ENCODE results near the gene TFCP2.
A peak's percentile ranks its signal among the peaks of the same experiment; 100 is the strongest.
"Not testable (repeated sequence)": the region's sequence is repeated elsewhere in the genome, so short reads cannot be mapped to it uniquely, and the experiment has no call there.

Gene TFCP2, protein sequence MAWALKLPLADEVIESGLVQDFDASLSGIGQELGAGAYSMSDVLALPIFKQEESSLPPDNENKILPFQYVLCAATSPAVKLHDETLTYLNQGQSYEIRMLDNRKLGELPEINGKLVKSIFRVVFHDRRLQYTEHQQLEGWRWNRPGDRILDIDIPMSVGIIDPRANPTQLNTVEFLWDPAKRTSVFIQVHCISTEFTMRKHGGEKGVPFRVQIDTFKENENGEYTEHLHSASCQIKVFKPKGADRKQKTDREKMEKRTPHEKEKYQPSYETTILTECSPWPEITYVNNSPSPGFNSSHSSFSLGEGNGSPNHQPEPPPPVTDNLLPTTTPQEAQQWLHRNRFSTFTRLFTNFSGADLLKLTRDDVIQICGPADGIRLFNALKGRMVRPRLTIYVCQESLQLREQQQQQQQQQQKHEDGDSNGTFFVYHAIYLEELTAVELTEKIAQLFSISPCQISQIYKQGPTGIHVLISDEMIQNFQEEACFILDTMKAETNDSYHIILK

DNA sequence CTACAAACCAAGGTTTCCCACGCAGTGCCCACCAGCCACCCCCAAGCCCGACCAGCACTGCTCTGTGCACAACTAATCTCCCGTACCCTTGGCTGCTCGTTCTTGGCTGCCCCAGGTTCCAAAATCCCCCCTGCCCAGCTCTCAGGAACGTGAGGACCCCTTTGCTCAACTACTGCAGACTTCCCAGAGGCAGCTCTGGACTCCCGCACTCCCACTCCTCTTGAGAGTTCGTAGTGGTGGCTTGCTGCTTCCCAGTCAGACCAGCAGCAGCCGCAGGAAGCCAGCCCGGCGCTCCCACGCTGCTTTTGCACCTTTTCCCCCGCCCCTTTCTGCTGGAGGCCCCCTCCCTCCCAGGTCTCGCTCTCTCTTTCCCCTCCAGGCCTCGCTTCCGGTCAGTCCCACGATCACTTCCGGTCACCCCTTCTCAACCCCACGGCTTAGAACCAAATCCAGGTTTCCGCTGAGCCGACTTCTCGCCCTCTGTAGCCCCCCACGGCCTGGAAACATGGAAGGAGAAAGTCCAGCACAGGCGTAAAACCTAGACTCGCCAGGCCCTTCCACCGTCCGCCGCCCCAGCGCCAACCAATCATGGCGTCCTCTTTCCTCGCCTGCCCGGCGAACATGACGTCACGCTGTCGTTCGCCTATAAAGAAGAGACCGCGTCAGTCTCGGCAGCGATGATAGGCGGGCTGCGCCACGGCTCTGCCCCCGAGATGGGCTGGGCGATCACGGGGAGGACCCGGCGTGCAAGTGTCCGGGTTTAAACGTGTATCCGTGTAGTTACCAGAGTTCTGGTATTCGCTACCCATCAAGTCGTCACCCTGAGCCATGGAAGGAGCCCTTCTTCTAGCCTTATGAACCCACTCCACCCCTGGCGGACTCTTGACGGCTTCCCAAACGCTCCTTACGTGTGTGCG lies at the start of gene TFCP2:
Gene TFCP2 (minus strand): TSS at position 621 of the 917 bp plus-strand sequence. CDS start 713 bp downstream, outside the sequence.
- DNase-seq, result peak; percentile 96

DNA sequence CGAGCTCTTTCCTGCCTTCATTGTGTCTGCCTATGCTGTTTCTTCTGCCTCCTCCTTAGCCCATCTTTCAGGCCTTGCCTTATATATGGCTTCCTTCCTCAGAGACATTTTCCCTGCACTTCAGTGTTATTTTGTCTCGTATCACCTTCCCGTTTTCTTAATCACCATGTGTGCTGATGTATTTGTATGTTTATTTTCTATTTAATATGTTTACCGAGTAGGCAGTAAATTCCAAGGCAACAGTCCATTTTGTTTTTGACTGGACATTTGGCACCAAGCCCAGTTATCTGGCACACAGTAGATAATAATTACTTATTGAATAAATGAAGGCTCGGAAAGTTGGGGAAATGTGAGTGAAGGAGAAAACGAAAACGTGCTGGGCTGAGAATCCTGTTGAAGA lies 49.5 kb upstream of the TFCP2 start:
- DNase-seq, result no peak

DNA sequence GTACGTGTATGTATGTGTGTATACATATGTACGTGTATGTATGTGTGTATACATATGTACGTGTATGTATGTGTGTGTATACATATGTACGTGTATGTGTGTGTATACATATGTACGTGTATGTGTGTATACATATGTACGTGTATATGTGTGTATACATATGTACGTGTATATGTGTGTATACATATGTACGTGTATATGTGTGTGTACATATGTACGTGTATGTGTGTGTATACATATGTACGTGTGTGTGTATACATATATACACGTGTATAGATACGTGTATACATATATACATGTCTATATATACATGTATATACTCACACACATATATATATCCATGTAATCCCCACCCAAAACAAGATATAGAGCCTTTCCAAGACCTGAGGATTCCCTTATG lies 46.9 kb upstream of the TFCP2 start:
- not testable (repeated sequence) for DNase-seq

DNA sequence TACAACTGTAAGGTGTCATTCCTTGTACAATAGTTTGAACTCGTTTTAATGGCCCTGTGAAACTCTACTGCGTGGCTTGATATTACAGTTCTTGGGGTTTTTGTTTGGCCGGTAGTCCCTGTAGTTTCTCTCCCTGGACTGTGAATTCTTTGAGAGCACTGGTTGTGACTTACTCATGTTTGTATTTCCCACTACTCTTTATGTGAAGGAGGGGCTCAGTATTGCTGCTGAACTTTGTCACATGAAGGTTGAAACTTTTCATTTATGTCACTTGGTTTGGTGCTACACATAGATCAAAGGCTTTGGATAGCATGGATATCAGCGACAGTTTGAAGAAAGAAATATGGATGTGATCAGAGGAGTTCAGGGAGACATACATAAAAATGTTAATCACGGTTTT lies 46.4 kb upstream of the TFCP2 start:
- DNase-seq, result no peak

DNA sequence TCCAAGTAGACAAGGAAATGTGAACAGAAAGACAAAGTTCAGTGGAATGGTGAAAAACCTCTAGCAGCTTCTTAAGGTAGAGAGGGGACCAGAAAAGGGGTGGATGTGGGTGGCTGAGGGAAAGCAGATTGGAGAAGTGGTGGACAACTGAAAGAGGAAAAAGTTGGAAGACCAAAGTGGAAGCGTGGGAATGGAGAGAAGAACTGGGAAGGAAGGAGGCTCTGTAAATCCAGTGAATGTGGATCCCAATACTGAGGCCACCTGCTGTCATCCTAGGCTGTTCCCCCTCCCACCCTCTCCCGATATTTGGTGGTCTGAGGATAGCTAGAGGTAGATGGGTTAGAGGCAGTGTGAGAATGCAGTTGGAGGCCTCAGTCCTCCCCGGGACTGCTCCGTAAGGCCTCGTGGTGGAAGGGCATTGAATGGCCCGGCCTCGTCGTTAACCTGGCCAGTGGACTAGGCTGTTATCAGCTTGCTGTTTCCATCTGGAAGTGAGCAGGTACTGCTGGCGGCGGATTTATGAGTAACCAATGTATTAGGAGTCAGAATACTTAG lies 45.7 kb upstream of the TFCP2 start:
- DNase-seq, result no peak

DNA sequence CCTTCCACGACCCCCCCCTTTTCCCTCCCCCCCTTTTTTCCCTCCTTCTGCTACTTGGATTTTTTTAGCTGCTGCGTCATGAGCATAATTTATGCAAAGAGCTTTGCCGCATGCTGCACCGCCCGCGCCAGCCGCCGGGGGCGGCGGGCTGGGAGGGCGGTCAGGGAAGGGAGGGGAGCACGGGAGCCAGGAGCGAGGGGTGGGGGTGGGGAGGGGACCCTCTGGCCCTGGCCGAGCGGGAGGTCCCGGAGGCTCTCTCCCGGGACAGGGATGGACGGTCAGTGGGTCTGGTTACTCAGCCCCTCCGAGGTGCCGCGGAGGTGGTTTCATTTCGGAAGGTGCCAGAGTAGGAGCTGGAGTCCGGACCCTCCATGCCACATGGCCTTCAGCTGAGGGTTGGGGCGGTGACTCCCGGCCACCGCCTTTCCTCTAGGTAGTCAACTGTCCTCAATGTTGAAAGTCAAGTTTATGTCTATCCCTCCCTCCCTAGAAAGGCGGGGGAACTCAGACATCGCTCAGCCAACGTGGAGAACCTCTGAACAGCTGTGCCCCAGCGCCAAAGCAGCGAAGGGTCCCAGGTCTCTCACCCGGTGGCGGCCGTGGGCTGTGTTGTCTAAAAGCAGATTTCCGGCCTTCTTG lies 45.2 kb upstream of the TFCP2 start, which contains the start of gene POU6F1:
Gene POU6F1 (minus strand): TSS at position 95 of the 639 bp plus-strand sequence. CDS start 11,226 bp downstream, outside the sequence.
- DNase-seq, result peak; percentile 65

DNA sequence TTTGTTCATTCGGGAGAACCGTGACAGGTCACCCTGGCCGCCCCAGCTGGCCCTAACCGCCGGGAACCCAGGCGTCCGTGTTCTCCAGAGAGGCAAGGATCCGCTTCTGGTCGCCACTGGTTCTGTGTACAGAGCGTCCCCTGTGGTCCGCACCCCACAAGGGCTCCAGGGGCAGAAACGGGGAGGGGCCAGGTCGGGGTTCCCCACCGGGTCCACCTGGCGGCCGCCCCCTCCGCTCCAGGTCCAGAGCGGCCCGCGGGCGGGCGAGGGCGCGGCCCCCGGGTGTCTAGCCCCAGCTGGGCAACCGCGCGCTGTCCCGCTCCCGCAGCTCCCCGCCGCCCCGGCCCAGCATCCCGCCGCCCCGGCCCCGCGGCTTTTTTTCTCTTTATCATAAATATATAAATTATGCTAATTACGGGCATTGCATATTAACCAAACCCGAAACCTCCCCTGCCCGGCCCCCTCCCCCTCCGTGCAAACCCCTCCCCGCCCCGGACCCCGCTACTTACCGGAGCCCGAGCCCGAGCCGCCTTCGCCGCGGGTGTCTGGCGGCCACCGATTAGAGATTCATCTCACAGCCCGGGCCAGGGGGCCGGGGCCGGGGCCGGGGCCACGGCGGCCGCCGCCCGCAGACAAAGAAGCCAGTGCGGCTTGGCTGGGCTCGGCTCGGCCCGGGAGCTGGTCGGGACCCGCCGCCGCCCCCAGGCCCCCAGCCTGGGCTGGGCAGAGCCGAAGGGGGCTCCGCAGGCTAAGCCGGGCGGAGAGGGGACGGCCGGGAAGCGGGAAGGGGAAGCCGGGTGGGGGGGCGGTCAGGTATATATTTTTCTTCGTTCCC lies 44.4 kb upstream of the TFCP2 start:
- DNase-seq, result peak; percentile 29

DNA sequence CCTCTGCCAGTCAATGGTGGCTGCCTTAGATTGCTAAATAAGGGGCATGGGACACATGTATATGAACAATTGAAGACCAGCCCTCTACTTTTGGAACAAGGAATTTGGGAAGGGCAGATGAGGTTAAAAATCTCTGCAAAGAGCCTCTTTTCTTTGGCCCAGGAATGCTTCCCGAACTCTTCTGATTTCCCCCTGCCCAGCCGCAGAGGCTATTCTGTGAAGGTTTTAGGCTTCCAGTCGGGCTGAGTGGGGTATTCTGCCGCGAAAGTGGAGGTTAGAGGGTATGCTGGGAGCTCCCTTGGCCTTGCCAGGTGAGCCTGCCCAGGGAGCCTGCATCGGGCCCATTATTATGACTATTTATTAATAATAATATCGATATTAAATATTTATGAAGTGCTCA lies 43.7 kb upstream of the TFCP2 start:
- no peak for DNase-seq

DNA sequence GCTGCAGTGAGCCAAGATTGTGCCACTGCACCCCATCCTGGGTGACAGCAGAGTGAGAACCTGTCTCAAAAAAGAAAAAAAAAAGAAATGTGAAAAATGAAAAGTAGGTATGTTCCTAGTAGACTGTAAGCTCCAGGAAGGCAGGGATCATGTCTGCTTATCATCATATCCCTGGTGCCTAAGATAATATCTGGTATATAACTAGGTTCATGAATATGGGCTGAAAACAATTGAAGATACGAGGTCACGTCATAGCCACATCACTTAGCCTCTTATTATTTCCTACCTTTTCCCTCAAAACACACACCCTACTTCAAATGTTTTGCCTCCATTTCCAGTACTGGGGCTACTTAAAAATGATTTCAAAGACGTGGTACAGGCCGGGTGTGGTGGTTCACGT lies 42.0 kb upstream of the TFCP2 start:
- DNase-seq, result no peak

DNA sequence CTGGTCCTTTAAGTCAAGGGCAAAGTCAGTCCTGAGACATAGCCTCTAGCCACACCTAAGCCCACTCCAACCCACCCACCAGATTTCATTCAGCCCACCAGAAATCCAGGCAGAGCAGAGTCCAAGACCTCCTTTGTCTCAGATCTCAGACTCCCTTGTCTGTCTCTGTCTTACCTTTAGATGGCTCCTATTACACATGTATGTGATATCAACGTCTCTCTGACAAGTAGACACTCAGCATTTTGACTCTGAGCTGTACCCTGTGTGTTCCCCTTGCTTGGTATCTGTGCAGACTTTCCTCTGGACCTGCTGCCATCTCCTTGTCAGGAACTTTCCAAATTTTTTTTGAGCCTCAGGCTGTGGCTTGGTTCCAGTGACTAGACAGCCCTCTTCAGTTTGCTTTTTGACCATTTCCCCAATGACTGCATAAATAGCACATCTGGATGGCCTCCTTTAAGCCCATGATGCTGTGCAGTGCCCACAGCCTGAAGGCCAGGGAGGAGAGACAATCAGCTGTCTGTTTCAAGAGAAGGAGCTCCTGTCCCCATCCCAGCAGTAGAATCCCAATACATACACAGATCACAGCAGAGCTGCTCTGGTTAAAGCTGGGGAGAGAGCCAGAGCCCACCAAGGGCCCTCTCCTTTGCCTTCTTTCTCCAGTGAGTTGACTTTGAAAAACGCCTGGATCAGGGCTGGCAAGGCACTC lies 37.9 kb upstream of the TFCP2 start:
- no peak for DNase-seq

DNA sequence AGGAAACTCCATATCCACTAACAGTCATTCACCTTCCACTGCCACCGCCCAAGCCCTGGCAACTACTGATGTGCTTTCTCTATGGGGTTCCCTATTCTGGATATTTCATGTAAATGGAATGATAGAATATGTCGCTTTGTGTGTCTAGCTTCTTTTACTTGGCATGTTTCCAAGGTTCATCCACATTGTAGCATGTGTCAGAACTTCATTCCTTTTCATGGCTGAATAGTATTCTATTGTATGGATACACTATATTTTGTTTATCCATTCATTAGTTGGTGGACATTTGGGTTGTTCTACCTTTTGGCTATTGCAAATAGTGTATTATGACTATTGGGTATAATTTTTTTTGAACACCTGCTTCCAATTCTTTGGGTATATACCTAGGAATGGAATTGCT lies 36.3 kb upstream of the TFCP2 start:
- no peak for DNase-seq

DNA sequence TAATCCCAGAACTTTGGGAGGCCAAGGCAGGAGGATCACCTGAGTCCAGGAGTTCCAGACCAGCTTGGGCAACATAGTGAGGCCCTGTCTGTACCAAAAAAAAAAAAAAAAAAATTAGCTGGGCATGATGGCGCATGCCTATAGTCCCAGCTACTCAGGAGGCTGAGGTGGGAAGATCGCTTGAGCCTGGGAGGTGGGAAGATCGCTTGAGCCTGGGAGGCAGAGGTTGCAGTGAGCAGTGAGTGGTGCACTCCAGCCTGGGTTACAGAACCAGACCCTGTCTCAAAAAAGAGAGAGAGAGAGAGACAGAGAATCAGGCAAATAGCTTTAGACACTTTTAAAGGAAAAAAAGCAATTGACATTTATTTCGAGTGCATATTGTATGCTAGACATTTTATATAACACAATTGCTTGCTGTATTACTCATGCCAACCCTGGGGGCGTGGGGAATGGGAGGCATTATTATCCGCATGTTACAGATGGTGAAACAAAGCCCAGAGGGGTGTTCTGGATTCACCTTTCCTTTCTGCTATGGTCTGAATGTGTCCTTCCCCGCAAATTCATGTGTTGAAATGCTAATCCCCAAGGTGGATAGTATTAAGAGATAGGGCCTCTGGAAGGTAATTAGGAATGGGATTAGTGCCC lies 35.2 kb upstream of the TFCP2 start:
- no peak for DNase-seq

DNA sequence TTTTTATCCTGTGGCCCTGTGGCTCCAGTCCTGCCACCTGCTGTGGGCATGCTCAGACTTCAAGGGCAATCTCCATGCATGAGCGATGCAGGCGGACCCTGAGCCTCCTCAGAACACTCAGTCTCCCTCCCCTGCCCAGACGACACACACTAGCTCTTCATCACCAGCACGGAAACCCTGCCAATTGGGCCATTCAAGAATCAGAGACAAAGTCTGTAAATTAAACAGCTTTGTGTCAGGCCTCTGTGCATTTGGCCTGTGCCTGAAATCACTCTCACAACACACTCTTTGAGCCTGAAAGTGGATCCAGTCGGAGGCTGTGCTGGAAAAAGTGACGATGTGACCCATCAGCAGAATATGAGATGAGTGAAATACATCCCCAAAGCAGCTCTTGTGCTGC lies 32.4 kb upstream of the TFCP2 start:
- DNase-seq, result no peak

DNA sequence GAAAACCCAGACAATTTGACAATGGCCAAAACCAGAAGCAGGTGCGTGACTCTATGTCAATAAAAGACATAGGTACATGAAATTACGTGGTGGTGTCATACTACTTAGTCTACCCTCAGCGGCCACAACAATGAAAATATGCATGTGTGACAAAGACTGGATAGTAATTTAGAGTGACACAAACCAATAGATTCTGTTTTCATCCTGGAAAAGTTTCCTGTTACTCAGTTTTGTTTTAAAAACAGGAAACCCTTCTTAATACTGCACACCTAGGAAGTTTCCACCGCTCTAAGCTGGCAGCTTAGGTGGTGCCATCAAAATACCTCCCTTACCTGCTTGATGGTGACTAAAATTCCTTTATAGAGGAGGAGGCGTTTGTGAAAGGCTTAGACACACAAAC lies 29.8 kb upstream of the TFCP2 start:
- peak; percentile 29 for DNase-seq

DNA sequence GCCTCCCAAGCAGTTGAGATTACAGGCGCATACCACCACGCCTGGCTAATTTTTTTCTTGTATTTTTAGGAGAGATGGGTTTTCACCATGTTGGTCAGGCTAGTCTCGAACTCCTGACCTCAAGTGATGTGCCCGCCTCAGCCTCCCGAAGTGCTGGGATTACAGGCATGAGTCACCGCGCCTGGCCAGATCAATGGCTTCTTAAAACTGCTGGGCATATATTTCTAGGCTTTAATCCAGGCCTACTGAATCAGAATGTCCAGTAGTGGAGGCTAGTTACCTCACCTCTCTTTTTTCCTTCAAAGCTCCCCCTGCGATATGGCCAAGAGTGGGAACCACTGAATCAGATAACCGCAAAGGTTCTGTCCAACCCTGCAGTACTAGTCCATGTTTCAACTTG lies 27.9 kb upstream of the TFCP2 start:
- no peak for DNase-seq

DNA sequence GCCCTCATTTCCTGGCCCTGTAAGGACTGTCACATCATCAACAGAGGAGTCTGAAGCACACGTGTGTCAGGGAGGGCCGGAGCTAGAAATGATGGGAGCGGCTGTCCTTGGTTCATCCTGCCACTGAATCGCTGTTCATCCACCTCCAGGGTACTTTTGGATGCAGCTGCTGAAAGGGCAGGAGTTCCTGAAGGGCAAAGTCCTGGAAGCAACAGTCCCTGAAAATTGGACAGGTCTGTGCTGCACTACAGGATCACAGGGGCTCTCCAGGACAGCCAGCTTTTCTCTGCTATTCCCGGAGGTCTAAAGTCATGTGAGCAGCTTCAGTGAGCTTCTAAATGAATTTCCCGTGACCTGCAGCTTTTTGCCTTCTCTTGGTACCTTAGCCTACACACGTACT lies 27.2 kb upstream of the TFCP2 start:
- no peak for DNase-seq

DNA sequence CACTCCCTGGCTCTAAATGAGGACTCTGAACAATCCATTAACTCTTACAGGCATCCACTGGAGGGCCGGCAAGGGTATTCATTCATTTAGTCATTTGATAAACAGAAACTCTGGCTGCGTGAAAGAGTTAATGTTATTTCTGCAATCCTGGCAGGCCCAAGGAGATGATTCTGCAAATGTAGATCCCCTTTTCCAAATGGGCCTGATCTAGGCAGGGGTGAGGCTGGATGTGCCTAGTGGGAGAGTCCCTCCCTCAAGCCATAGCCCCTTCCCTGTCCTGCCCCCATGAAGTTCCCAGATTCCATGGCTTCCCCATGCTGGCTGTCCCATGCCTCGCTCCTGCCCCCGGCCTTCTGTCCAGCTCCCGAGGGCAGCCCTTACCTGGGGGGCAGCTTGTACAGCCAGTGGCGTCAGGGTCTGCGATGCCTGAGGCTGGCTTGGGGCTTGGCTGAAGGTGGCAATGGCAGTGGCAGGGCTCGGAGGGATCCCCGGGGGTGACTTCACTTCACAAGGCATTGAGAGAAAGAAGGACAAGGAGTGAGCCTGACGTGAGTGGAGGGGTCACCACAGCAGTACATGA lies 26.5 kb upstream of the TFCP2 start:
- DNase-seq, result no peak

DNA sequence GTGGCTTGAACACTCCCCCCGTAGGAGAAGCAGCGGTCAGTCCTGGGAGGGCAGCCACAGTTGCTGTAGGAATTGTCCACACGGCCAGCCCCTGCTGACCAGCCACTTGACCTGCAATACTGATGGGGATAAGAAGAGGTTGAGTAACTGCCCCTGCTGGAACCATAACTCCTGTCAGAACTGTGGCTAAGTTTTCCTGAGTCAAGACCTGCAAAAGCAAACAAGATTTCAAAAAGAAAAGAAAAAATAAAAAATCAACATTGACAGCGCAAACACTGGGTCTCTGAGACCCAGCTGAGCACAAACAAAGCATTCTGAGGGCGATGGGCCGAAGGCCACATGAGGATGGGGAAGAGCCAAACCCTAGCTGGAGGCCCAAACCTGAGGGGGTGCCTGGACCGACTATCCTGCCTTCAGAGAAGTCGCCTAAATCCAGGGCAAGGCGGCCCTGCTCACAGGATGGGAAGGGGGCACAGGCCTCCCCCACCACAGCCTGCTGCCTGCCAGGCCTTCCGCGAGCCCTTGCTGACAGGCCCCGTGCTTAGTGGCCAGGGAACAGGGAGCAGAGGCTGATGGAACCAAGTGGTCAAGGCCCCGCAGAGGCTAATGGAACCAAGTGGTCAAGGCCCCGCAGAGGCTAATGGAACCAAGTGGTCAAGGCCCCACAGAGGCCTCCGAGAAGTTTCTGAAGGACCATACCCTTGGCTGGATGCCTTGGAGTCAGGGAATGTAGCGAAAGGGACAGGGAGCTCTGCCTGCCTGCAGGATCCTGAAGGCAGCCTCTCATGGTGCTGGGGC lies 25.8 kb upstream of the TFCP2 start:
- DNase-seq, result no peak
